GM23338 (cell line): ENCODE results near the gene RNF217. TPM values are rescaled to one million over a fixed set of nuclear protein-coding genes. Genes with fewer than 3 reads are reported as not detected.

Experiments used
- ATAC-seq: fragments of 200-7000 bp; cut with Tn5 transposase; 3 replicates; pipeline ENCODE4 v1.9.1; 2020
- DNase-seq: peaks from one replicate; pipeline ENCODE4 v3.0.0-alpha.2; 2015; ENCODE audit warnings: low spot score
- H2AFZ ChIP-seq: fragments of 200-600 bp; sonication (generic); 2 replicates; pipeline ENCODE4 v1.8.0; 2016; ENCODE audit warnings: antibody characterized with exemption, mild to moderate bottlenecking, moderate library complexity
- H3F3A ChIP-seq: fragments of 200-600 bp; sonication (generic); replicated peaks from 2 replicates; pipeline ENCODE4 v1.8.0; 2017; ENCODE audit warnings: antibody characterized with exemption, mixed run types, low read depth
- H3K27ac ChIP-seq: fragments of 200-600 bp; sonication (generic); 2 replicates; pipeline ENCODE4 v1.6.1; 2016; ENCODE audit warnings: low read depth
- H3K27me3 ChIP-seq: fragments of 200-600 bp; sonication (generic); 2 replicates; pipeline ENCODE4 v1.8.0; 2016; ENCODE audit warnings: mild to moderate bottlenecking, mixed run types, moderate library complexity; ENCODE audit not compliant: insufficient read depth
- H3K36me3 ChIP-seq: fragments of 200-600 bp; sonication (generic); 2 replicates; pipeline ENCODE4 v1.8.0; 2016; ENCODE audit warnings: mild to moderate bottlenecking; ENCODE audit not compliant: insufficient read depth
- H3K4me1 ChIP-seq: fragments of 200-600 bp; sonication (generic); 2 replicates; pipeline ENCODE4 v1.8.0; 2016; ENCODE audit warnings: mild to moderate bottlenecking, moderate library complexity; ENCODE audit not compliant: insufficient read depth
- H3K4me2 ChIP-seq: fragments of 200-600 bp; sonication (generic); 2 replicates; pipeline ENCODE4 v1.7.1; 2017; ENCODE audit warnings: mixed run types
- H3K4me3 ChIP-seq: fragments of 200-600 bp; sonication (generic); 2 replicates; pipeline ENCODE4 v1.6.1; 2016; ENCODE audit warnings: mixed run types
- H3K79me2 ChIP-seq: fragments of 200-600 bp; sonication (generic); replicated peaks from 2 replicates; pipeline ENCODE4 v1.8.0; 2017; ENCODE audit warnings: mild to moderate bottlenecking; ENCODE audit not compliant: insufficient read depth
- H3K9me2 ChIP-seq: fragments of 200-600 bp; sonication (generic); 2 replicates; pipeline ENCODE4 v1.8.0; 2017; ENCODE audit not compliant: insufficient read depth
- H4K20me1 ChIP-seq: fragments of 200-600 bp; sonication (generic); replicated peaks from 2 replicates; pipeline ENCODE4 v1.8.0; 2017; ENCODE audit warnings: mild to moderate bottlenecking; ENCODE audit not compliant: insufficient read depth
- H3K27ac Mint-ChIP-seq: 2 replicates; pipeline ENCODE4 v1.8.0; 2020; ENCODE audit warnings: inconsistent platforms, mild to moderate bottlenecking, moderate library complexity, mixed read lengths
- H3K27me3 Mint-ChIP-seq: 3 replicates; pipeline ENCODE4 v1.8.0; 2022; ENCODE audit warnings: low read depth, mild to moderate bottlenecking, moderate library complexity, mixed read lengths, inconsistent platforms; ENCODE audit not compliant: insufficient read depth, poor library complexity
- H3K36me3 Mint-ChIP-seq: 3 replicates; pipeline ENCODE4 v1.8.0; 2021; ENCODE audit warnings: low read depth, mild to moderate bottlenecking, inconsistent platforms, moderate library complexity, mixed read lengths
- H3K4me1 Mint-ChIP-seq: 3 replicates; pipeline ENCODE4 v1.8.0; 2020; ENCODE audit warnings: mild to moderate bottlenecking, inconsistent platforms, mixed read lengths
- H3K4me3 Mint-ChIP-seq: 3 replicates; pipeline ENCODE4 v1.8.0; 2021; ENCODE audit warnings: moderate library complexity, mild to moderate bottlenecking, inconsistent platforms, mixed read lengths
- H3K9me3 Mint-ChIP-seq: 3 replicates; pipeline ENCODE4 v1.8.0; 2020; ENCODE audit warnings: moderate library complexity, mild to moderate bottlenecking, inconsistent platforms, mixed read lengths
- CREB1 ChIP-seq: fragments of 250-450 bp; sonication (Bioruptor Pico); IDR thresholded peaks from 2 replicates; pipeline ENCODE4 v1.5.0; 2020; ENCODE audit warnings: low read depth, mild to moderate bottlenecking, moderate library complexity
- CTCF ChIP-seq, 2 experiments: fragments of 200-600 bp in 1 of 2; sonication (generic) in 1 of 2; conservative IDR thresholded peaks; 2 replicates each; pipeline versions ENCODE4 v1.5.1 to v1.6.1; 2016 to 2017; ENCODE audit warnings: antibody characterized with exemption in 2 of 2, low read depth in 2 of 2, mild to moderate bottlenecking in 2 of 2, moderate library complexity in 1 of 2
- ETS1 ChIP-seq: IDR thresholded peaks from 2 replicates; pipeline ENCODE4 v1.6.1; 2016; ENCODE audit warnings: antibody characterized with exemption
- EZH2 ChIP-seq: fragments of 200-600 bp; sonication (generic); IDR thresholded peaks from one replicate; pipeline ENCODE4 v1.8.0; 2017; ENCODE audit warnings: antibody characterized with exemption, mild to moderate bottlenecking, low read depth; ENCODE audit not compliant: unreplicated experiment
- JUNB ChIP-seq: IDR thresholded peaks from one replicate; pipeline ENCODE4 v1.6.1; 2016; ENCODE audit warnings: antibody characterized with exemption; ENCODE audit not compliant: unreplicated experiment
- NANOG ChIP-seq: IDR thresholded peaks from 2 replicates; pipeline ENCODE4 v1.6.1; 2016; ENCODE audit warnings: antibody characterized with exemption, borderline replicate concordance
- ZNF331 ChIP-seq: fragments of 250-450 bp; sonication (Bioruptor Pico); IDR thresholded peaks from 2 replicates; pipeline ENCODE4 v1.5.0; 2020; ENCODE audit warnings: low read depth, mild to moderate bottlenecking, moderate library complexity
- polyA plus RNA-seq: library from polyadenylated mRNA; unstranded; fragments of >200 nt; fragmentation: Nextera tagmentation; extraction: Ambion mirVana; gene quantifications from 2 replicates; pipeline ENCODE4 v1.2.1, GENCODE V29; 2016
- total RNA-seq: library from RNA; depleted of rRNA; stranded (reverse); fragments of >200 nt; shearing (Covaris generic); gene quantifications from 2 replicates; pipeline ENCODE4 v1.2.3, GENCODE V29; 2014

Gene RNF217
- total and polyA plus RNA-seq, 2 experiments from 2014 or later: 1.7 to 6.2 TPM

- ATAC-seq: no peak
- no peak overlapping the region for H3K4me3 ChIP-seq
- TF ChIP-seq ETS1: no peak
- TF ChIP-seq CTCF (conservative IDR thresholded peaks at IDR 0.05; ENCODE audit: low read depth in 2 of 2): no peak
- no peak for TF ChIP-seq NANOG
- TF ChIP-seq CREB1: no peak
- H3K36me3 Mint-ChIP-seq: no peaks in the 10 kb centered on the region
- H3K27ac ChIP-seq: no peak overlapping the region
- no peak overlapping the region for H3K4me3 Mint-ChIP-seq
- H3K36me3 ChIP-seq: no peaks in the 10 kb centered on the region
- H3K27ac Mint-ChIP-seq: no peak overlapping the region
- no peaks in the 10 kb centered on the region for H3K4me1 Mint-ChIP-seq
- H3K4me2 ChIP-seq: no peak overlapping the region
- H4K20me1 ChIP-seq: no peaks in the 10 kb centered on the region
- no peaks in the 10 kb centered on the region for H3K27me3 Mint-ChIP-seq
- H3F3A ChIP-seq: no peaks in the 10 kb centered on the region
- no peaks in the 10 kb centered on the region for H3K27me3 ChIP-seq
- DNase-seq: no peak
- no peaks in the 10 kb centered on the region for H3K9me3 Mint-ChIP-seq
- H3K79me2 ChIP-seq: no peaks in the 10 kb centered on the region
- H2AFZ ChIP-seq: no peak overlapping the region
- no peaks in the 10 kb centered on the region for H3K4me1 ChIP-seq
- no peaks in the 10 kb centered on the region for H3K9me2 ChIP-seq
Measured at GRCh38 chr6:125054331-125054730, 92.1 kb downstream of the RNF217 start.

GRCh38 chr6:125057392-125058246, 95.4 kb downstream of the RNF217 start:
- Histone ChIP-seq H3K4me2 (no peak overlapping the region), H3K9me2 (no peaks in the 10 kb centered on the region), H3K4me1 (no peaks in the 10 kb centered on the region), H3K27me3 (no peaks in the 10 kb centered on the region), H3K79me2 (no peaks in the 10 kb centered on the region), H3K4me3 (no peak overlapping the region), H3K27ac (no peak overlapping the region), H3F3A (no peaks in the 10 kb centered on the region), H2AFZ (no peak overlapping the region), H4K20me1 (no peaks in the 10 kb centered on the region), H3K36me3 (no peaks in the 10 kb centered on the region)
- DNase-seq (no peak), ATAC-seq (no peak)
- H3K9me3 Mint-ChIP-seq: no peaks in the 10 kb centered on the region
- peak overlapping the region; percentile 34; the same call in 1 of the 2 replicates for H3K27ac Mint-ChIP-seq
- H3K27me3 Mint-ChIP-seq: no peaks in the 10 kb centered on the region
- H3K36me3 Mint-ChIP-seq: no peaks in the 10 kb centered on the region
- TF ChIP-seq JUNB (no peak), CTCF (conservative IDR thresholded peaks at IDR 0.05; ENCODE audit: low read depth in 2 of 2) (no peak), ZNF331 (CRISPR knock-in tag) (no peak), EZH2 (no peak)
- no peaks in the 10 kb centered on the region for H3K4me1 Mint-ChIP-seq
- no peak overlapping the region for H3K4me3 Mint-ChIP-seq
